ENCODE measurements around the gene GRIK5.

GRIK5 gene

GRCh38 chr19:41960973-41961372 lies 109.0 kb downstream of the GRIK5 start:
- no peaks in the 10 kb centered on the region for H3K27me3 ChIP-seq (ENCODE audit: insufficient read depth, low read depth, severe bottlenecking)
- TF ChIP-seq CTCF (IDR thresholded peaks at IDR 0.05; ENCODE audit: low read depth, low read length): no peak
- H3K36me3 ChIP-seq: peaks cover 23% of the 10 kb centered on the region
- H3K9me3 ChIP-seq (ENCODE audit: severe bottlenecking): no peaks in the 10 kb centered on the region
- H3K4me3 ChIP-seq (ENCODE audit: low read depth, low read length): no peak overlapping the region
- DNase-seq: no peak
- peak overlapping the region; percentile 43; the same call in 1 of the 2 replicates for H3K27ac ChIP-seq

- H3K9me3 ChIP-seq (ENCODE audit: severe bottlenecking): no peaks in the 10 kb centered on the region
- peak within 1 kb of the TSS; percentile 90 for H3K4me3 ChIP-seq (ENCODE audit: low read depth, low read length)
- H3K27me3 ChIP-seq (ENCODE audit: insufficient read depth, low read depth, severe bottlenecking): no peaks in the 10 kb centered on the region
- peak; percentile 96 for DNase-seq
- H3K36me3 ChIP-seq: peaks cover 11% of the 10 kb centered on the region
- H3K27ac ChIP-seq: peak within 1 kb of the TSS; percentile 67
- no peak for TF ChIP-seq CTCF (IDR thresholded peaks at IDR 0.05; ENCODE audit: low read depth, low read length)
Observed at GRCh38 chr19:41959056-41960053, 110.7 kb downstream of the GRIK5 start, which contains the start of gene RABAC1. Gene RABAC1, minus strand, starts transcription at chr19:41959321. Its CDS starts 29 bp downstream, at chr19:41959292.

- H3K27ac ChIP-seq: peak overlapping the region; percentile 67
- H3K27me3 ChIP-seq (ENCODE audit: insufficient read depth, low read depth, severe bottlenecking): no peaks in the 10 kb centered on the region
- no peaks in the 10 kb centered on the region for H3K9me3 ChIP-seq (ENCODE audit: severe bottlenecking)
- DNase-seq: peak; percentile 91
- H3K36me3 ChIP-seq: peaks cover 7% of the 10 kb centered on the region
- no peak for TF ChIP-seq CTCF (IDR thresholded peaks at IDR 0.05; ENCODE audit: low read depth, low read length)
- peak overlapping the region; percentile 90 for H3K4me3 ChIP-seq (ENCODE audit: low read depth, low read length)
Observed at GRCh38 chr19:41958367-41959055, 111.5 kb downstream of the GRIK5 start.

- peak overlapping the region; percentile 37 for H3K27ac ChIP-seq
- no peaks in the 10 kb centered on the region for H3K27me3 ChIP-seq (ENCODE audit: insufficient read depth, low read depth, severe bottlenecking)
- DNase-seq: peak; percentile 82
- H3K4me3 ChIP-seq (ENCODE audit: low read depth, low read length): peak overlapping the region; percentile 90
- peak; percentile 74 for TF ChIP-seq CTCF (IDR thresholded peaks at IDR 0.05; ENCODE audit: low read depth, low read length)
- H3K9me3 ChIP-seq (ENCODE audit: severe bottlenecking): no peaks in the 10 kb centered on the region
- peaks cover 1% of the 10 kb centered on the region; the same call in 1 of the 2 replicates for H3K36me3 ChIP-seq
Observed at GRCh38 chr19:41957838-41958366, 112.1 kb downstream of the GRIK5 start.

- no peak overlapping the region for H3K4me3 ChIP-seq (ENCODE audit: low read depth, low read length)
- no peaks in the 10 kb centered on the region for H3K9me3 ChIP-seq (ENCODE audit: severe bottlenecking)
- DNase-seq: no peak
- no peak overlapping the region for H3K27ac ChIP-seq
- no peaks in the 10 kb centered on the region for H3K27me3 ChIP-seq (ENCODE audit: insufficient read depth, low read depth, severe bottlenecking)
- no peak for TF ChIP-seq CTCF (IDR thresholded peaks at IDR 0.05; ENCODE audit: low read depth, low read length)
- no peaks in the 10 kb centered on the region for H3K36me3 ChIP-seq
Observed at GRCh38 chr19:41957161-41957837, 112.7 kb downstream of the GRIK5 start.
